Activated CD8-positive, alpha-beta memory T cell treated with anti-CD3 and anti-CD28 coated beads, Interleukin-2, amount 50 U/mL, for 48 hours (primary cell): ENCODE measurements around the gene BAZ1A.

Experiments used
- DNase-seq: peaks from one replicate; pipeline ENCODE4 v3.0.0-alpha.2; 2020

The BAZ1A gene

GRCh38 chr14:34875031-34875922 is at the start of gene BAZ1A:
Gene BAZ1A (minus strand): TSS chr14:34875360. CDS start chr14:34874604, 756 bp downstream.
- peak; percentile 79 for DNase-seq

- DNase-seq: no peak
Observed at GRCh38 chr14:34920339-34920738, 45.2 kb upstream of the BAZ1A start.

GRCh38 chr14:34913619-34914018 is 38.5 kb upstream of the BAZ1A start:
- DNase-seq: no peak

GRCh38 chr14:34912966-34913365 is 37.8 kb upstream of the BAZ1A start:
- no peak for DNase-seq

GRCh38 chr14:34912182-34912581 is 37.0 kb upstream of the BAZ1A start:
- no peak for DNase-seq

- DNase-seq: no peak
Observed at GRCh38 chr14:34911209-34912150, 36.3 kb upstream of the BAZ1A start.

GRCh38 chr14:34906287-34906686 is 31.1 kb upstream of the BAZ1A start:
- no peak for DNase-seq

GRCh38 chr14:34895277-34895676 is 20.1 kb upstream of the BAZ1A start:
- DNase-seq: no peak

GRCh38 chr14:34890937-34891336 is 15.8 kb upstream of the BAZ1A start:
- no peak for DNase-seq

GRCh38 chr14:34888186-34888585 is 13.0 kb upstream of the BAZ1A start:
- no peak for DNase-seq

GRCh38 chr14:34883954-34884353 is 8.8 kb upstream of the BAZ1A start:
- DNase-seq: no peak

GRCh38 chr14:34874386-34875030 is 652 bp downstream of the BAZ1A start:
- DNase-seq: peak; percentile 83

- peak; percentile 91 for DNase-seq
Observed at GRCh38 chr14:34873589-34874385, 1.4 kb downstream of the BAZ1A start.

- no peak for DNase-seq
Observed at GRCh38 chr14:34872822-34873588, 2.2 kb downstream of the BAZ1A start.

GRCh38 chr14:34867199-34867598 is 8.0 kb downstream of the BAZ1A start:
- DNase-seq: no peak

- no peak for DNase-seq
Observed at GRCh38 chr14:34865889-34866574, 9.1 kb downstream of the BAZ1A start.

GRCh38 chr14:34863844-34864243 is 11.3 kb downstream of the BAZ1A start:
- DNase-seq: no peak

- no peak for DNase-seq
Observed at GRCh38 chr14:34858765-34859164, 16.4 kb downstream of the BAZ1A start.

- DNase-seq: no peak
Observed at GRCh38 chr14:34857689-34858449, 17.3 kb downstream of the BAZ1A start.

GRCh38 chr14:34853041-34853440 is 22.1 kb downstream of the BAZ1A start:
- no peak for DNase-seq
